ENCODE data around the gene USP25.

USP25 gene

GRCh38 chr21:15860541-15860940, 130.8 kb downstream of the USP25 start:
- DNase-seq (ENCODE audit: low spot score), result no peak

- DNase-seq (ENCODE audit: low spot score), result no peak
Observed at GRCh38 chr21:15868940-15869339, 139.2 kb downstream of the USP25 start.

GRCh38 chr21:15870819-15871218, 141.0 kb downstream of the USP25 start:
- no peak for DNase-seq (ENCODE audit: low spot score)

GRCh38 chr21:15872236-15872635, 142.5 kb downstream of the USP25 start:
- DNase-seq (ENCODE audit: low spot score), result no peak

GRCh38 chr21:15874615-15875014, 144.8 kb downstream of the USP25 start:
- DNase-seq (ENCODE audit: low spot score), result no peak

- no peak for DNase-seq (ENCODE audit: low spot score)
Observed at GRCh38 chr21:15875286-15875685, 145.5 kb downstream of the USP25 start.

GRCh38 chr21:15893902-15894301, 164.1 kb downstream of the USP25 start:
- no peak for DNase-seq (ENCODE audit: low spot score)

- DNase-seq (ENCODE audit: low spot score), result no peak
Observed at GRCh38 chr21:15894596-15894995, 164.8 kb downstream of the USP25 start.

GRCh38 chr21:15895142-15896106, 165.6 kb downstream of the USP25 start:
- no peak for DNase-seq (ENCODE audit: low spot score)

GRCh38 chr21:15896501-15896900, 166.7 kb downstream of the USP25 start:
- no peak for DNase-seq (ENCODE audit: low spot score)

GRCh38 chr21:15904389-15904788, 174.6 kb downstream of the USP25 start:
- no peak for DNase-seq (ENCODE audit: low spot score)

GRCh38 chr21:15908187-15908586, 178.4 kb downstream of the USP25 start:
- no peak for DNase-seq (ENCODE audit: low spot score)

GRCh38 chr21:15928196-15928595, 198.4 kb downstream of the USP25 start:
- DNase-seq (ENCODE audit: low spot score), result no peak

- DNase-seq (ENCODE audit: low spot score), result no peak
Observed at GRCh38 chr21:15928686-15929425, 199.1 kb downstream of the USP25 start.

- no peak for DNase-seq (ENCODE audit: low spot score)
Observed at GRCh38 chr21:15929536-15929935, 199.8 kb downstream of the USP25 start.
